Upper lobe of left lung (tissue), 4 donors: Measurements from ENCODE around the gene IRS1.

Experiments used
- CTCF ChIP-seq, 6 experiments: fragments of 450-650 bp in 4 of 6; fragments of 200-600 bp in 2 of 6; sonication (generic) in 2 of 6; IDR thresholded peaks; one replicate each; pipeline ENCODE4 v1.5.1; 2016 to 2019; ENCODE audit warnings: antibody characterized with exemption in 6 of 6
- EP300 ChIP-seq, 4 donors: sonication (generic); formaldehyde crosslinking; IDR thresholded peaks; one replicate each; pipeline ENCODE4 v1.5.1; 2017; ENCODE audit warnings: antibody characterized with exemption in 4 of 4, control low read depth in 2 of 4
- POLR2A ChIP-seq, 4 donors: fragments of 450-650 bp; IDR thresholded peaks; one replicate each; pipeline ENCODE4 v1.5.1; 2016 to 2017; ENCODE audit warnings: antibody characterized with exemption in 4 of 4, mild to moderate bottlenecking in 2 of 4
- POLR2AphosphoS5 ChIP-seq, 2 donors: sonication (generic); formaldehyde crosslinking; IDR thresholded peaks; one replicate each; pipeline ENCODE4 v1.5.1; 2017; ENCODE audit warnings: antibody characterized with exemption in 2 of 2

- TF ChIP-seq CTCF (IDR thresholded peaks at IDR 0.05) (no peak), POLR2AphosphoS5 (IDR thresholded peaks at IDR 0.05) (no peak), EP300 (IDR thresholded peaks at IDR 0.05) (no peak), POLR2A (IDR thresholded peaks at IDR 0.05) (no peak)
Observed at GRCh38 chr2:226687641-226688253, 111.9 kb downstream of the IRS1 start.
